Ishikawa (cell line): Measurements from ENCODE around the gene HOXC10.

Source experiments
- CEBPB ChIP-seq: IDR thresholded peaks from 2 replicates; pipeline ENCODE4 v1.6.1; 2012
- CREB1 ChIP-seq: IDR thresholded peaks from 2 replicates; pipeline ENCODE4 v1.6.1; 2012; ENCODE audit warnings: low read depth
- EGR1 ChIP-seq: IDR thresholded peaks from 2 replicates; pipeline ENCODE4 v1.6.1; 2012
- EP300 ChIP-seq: IDR thresholded peaks from 2 replicates; pipeline ENCODE4 v1.6.1; 2012; ENCODE audit warnings: borderline replicate concordance
- FOXM1 ChIP-seq: IDR thresholded peaks from 2 replicates; pipeline ENCODE4 v1.6.1; 2012; ENCODE audit warnings: low read depth, borderline replicate concordance
- MAX ChIP-seq: IDR thresholded peaks from 2 replicates; pipeline ENCODE4 v1.6.1; 2012
- NFIC ChIP-seq: IDR thresholded peaks from 2 replicates; pipeline ENCODE4 v1.6.1; 2012
- RAD21 ChIP-seq: IDR thresholded peaks from 2 replicates; pipeline ENCODE4 v1.6.1; 2012; ENCODE audit warnings: low read depth
- REST ChIP-seq: IDR thresholded peaks from 2 replicates; pipeline ENCODE4 v1.6.1; 2012; ENCODE audit warnings: low read depth, mild to moderate bottlenecking
- TAF1 ChIP-seq: IDR thresholded peaks from 2 replicates; pipeline ENCODE4 v1.6.1; 2012; ENCODE audit warnings: low read depth, mild to moderate bottlenecking
- TCF12 ChIP-seq: IDR thresholded peaks from 2 replicates; pipeline ENCODE4 v1.6.1; 2012; ENCODE audit warnings: low read depth
- TEAD4 ChIP-seq: IDR thresholded peaks from 2 replicates; pipeline ENCODE4 v1.6.1; 2012
- USF1 ChIP-seq: IDR thresholded peaks from 2 replicates; pipeline ENCODE4 v1.6.1; 2012
- YY1 ChIP-seq: IDR thresholded peaks from 2 replicates; pipeline ENCODE4 v1.6.1; 2012; ENCODE audit warnings: low read depth
- ZBTB7A ChIP-seq: IDR thresholded peaks from 2 replicates; pipeline ENCODE4 v1.6.1; 2012; ENCODE audit warnings: low read depth

Gene HOXC10

GRCh38 chr12:53983950-53984572, 885 bp upstream of the HOXC10 start:
- TF ChIP-seq TEAD4: no peak
- no peak for TF ChIP-seq USF1
- TF ChIP-seq TAF1: no peak
- no peak for TF ChIP-seq RAD21
- TF ChIP-seq EGR1: no peak
- no peak for TF ChIP-seq ZBTB7A
- TF ChIP-seq CREB1: no peak
- no peak for TF ChIP-seq REST
- no peak for TF ChIP-seq FOXM1
- TF ChIP-seq TCF12: no peak
- TF ChIP-seq NFIC: no peak
- TF ChIP-seq CEBPB: no peak
- no peak for TF ChIP-seq MAX
- TF ChIP-seq EP300: no peak
- TF ChIP-seq YY1: no peak

- TF ChIP-seq TEAD4: no peak
- TF ChIP-seq MAX: no peak
- no peak; the same call in 1 of the 2 replicates for TF ChIP-seq ZBTB7A
- TF ChIP-seq USF1: no peak
- TF ChIP-seq YY1: no peak
- no peak for TF ChIP-seq CEBPB
- no peak for TF ChIP-seq EP300
- TF ChIP-seq TAF1: no peak
- TF ChIP-seq REST: no peak
- TF ChIP-seq RAD21: no peak
- TF ChIP-seq NFIC: no peak
- no peak for TF ChIP-seq TCF12
- TF ChIP-seq CREB1: no peak
- no peak for TF ChIP-seq EGR1
- no peak for TF ChIP-seq FOXM1
These were observed 697 bp downstream of the HOXC10 start for GRCh38 chr12:53985692-53985993.

GRCh38 chr12:53985994-53986685, 1.2 kb downstream of the HOXC10 start:
- TF ChIP-seq YY1 (no peak), USF1 (no peak), REST (no peak), MAX (peak; percentile 50; the same call in 1 of the 2 replicates), TEAD4 (no peak), TAF1 (no peak), CREB1 (no peak), EP300 (no peak), FOXM1 (no peak), RAD21 (no peak), ZBTB7A (peak; percentile 38; the same call in 1 of the 2 replicates)
